Lung (tissue), 12 donors: Measurements from ENCODE around the gene PPY. TPM values are rescaled to one million over a fixed set of nuclear protein-coding genes. Genes with fewer than 3 reads are reported as not detected.

Experiments used
- ATAC-seq: fragments of 200-7000 bp; cut with Tn5 transposase; one replicate; pipeline ENCODE4 v1.9.1; 2020; ENCODE audit warnings: moderate number of reproducible peaks; ENCODE audit not compliant: insufficient read depth, low FRiP score
- DNase-seq, 3 donors: peaks; one replicate each; pipeline ENCODE4 v3.0.0-alpha.2; 2013 to 2017
- H3K27ac ChIP-seq, 2 donors: one replicate each; pipeline ENCODE4 v1.5.1; 2013; ENCODE audit warnings: mild to moderate bottlenecking in 2 of 2, moderate library complexity in 2 of 2, control low read depth in 1 of 2, inconsistent platforms in 1 of 2, low read depth in 1 of 2, low read length in 1 of 2
- H3K27me3 ChIP-seq, 3 donors: one replicate each; pipeline ENCODE4 v1.5.1; 2013; ENCODE audit warnings: low read length in 2 of 3; ENCODE audit not compliant: control insufficient read depth in 3 of 3, insufficient read depth in 3 of 3
- H3K36me3 ChIP-seq, 4 donors: one replicate each; pipeline ENCODE4 v1.5.1; 2013; ENCODE audit warnings: low read length in 4 of 4, mild to moderate bottlenecking in 1 of 4, moderate library complexity in 1 of 4; ENCODE audit not compliant: control insufficient read depth in 4 of 4, insufficient read depth in 4 of 4
- H3K4me1 ChIP-seq, 5 donors: one replicate each; pipeline ENCODE4 v1.5.1; 2013; ENCODE audit warnings: low read length in 5 of 5, mild to moderate bottlenecking in 2 of 5, moderate library complexity in 1 of 5; ENCODE audit not compliant: control insufficient read depth in 5 of 5, insufficient read depth in 5 of 5
- H3K4me3 ChIP-seq: one replicate; pipeline ENCODE4 v1.5.1; 2013; ENCODE audit warnings: mild to moderate bottlenecking, control low read depth, moderate library complexity
- H3K9ac ChIP-seq, 2 donors: one replicate each; pipeline ENCODE4 v1.5.1; 2013; ENCODE audit warnings: low read length in 2 of 2, control low read depth in 1 of 2; ENCODE audit not compliant: insufficient read depth in 1 of 2
- H3K9me3 ChIP-seq, 4 donors: one replicate each; pipeline ENCODE4 v1.5.1; 2013; ENCODE audit warnings: low read length in 3 of 4, mild to moderate bottlenecking in 1 of 4, moderate library complexity in 1 of 4; ENCODE audit not compliant: control insufficient read depth in 4 of 4, insufficient read depth in 3 of 4
- CTCF ChIP-seq: IDR thresholded peaks from 2 replicates; pipeline ENCODE4 v1.5.1; 2012; ENCODE audit warnings: mild to moderate bottlenecking; ENCODE audit errors: control extremely low read depth, extremely low read depth
- WGBS, 2 donors: extraction: QIAGEN DNeasy Blood & Tissue Kit; methylation state at CpG; one replicate each; pipeline ENCODE4 v1.1.7; 2013; 5-methylcytosine and 5-hydroxymethylcytosine counted together
- polyA plus RNA-seq, 2 donors: library from polyadenylated mRNA; stranded (reverse); fragments of 200-250 nt; gene quantifications; one replicate each; pipeline ENCODE4 v1.2.1, GENCODE V29; 2013
- total RNA-seq, 2 donors: library from RNA; depleted of rRNA in 1 of 2; stranded (reverse); fragments of >200 nt in 1 of 2; gene quantifications; one replicate each; pipeline ENCODE4 v1.2.1, GENCODE V29; 2014 to 2021
- donor health status: control.
- donor health status: control.
- donor health status: Bipolar disorder and iron deficiency.
- donor health status: healthy.
- donor health status: DM: yes; HTN: yes; CAD: no.

PPY gene
- total and polyA plus RNA-seq, 4 donors = not detected

- no peak overlapping the region for H3K4me3 ChIP-seq
- H3K9ac ChIP-seq = no peak overlapping the region
- 79 to 88% methylated on average over 2 of the region's 2 CpGs for WGBS, 2 donors
- H3K4me1 ChIP-seq = no peaks in the 10 kb centered on the region
- ATAC-seq = no peak
- no peak for TF ChIP-seq CTCF
- H3K27ac ChIP-seq = no peak overlapping the region
- DNase-seq = no peak
- H3K27me3 ChIP-seq = peaks cover 0 to 17% (median 13%) of the 10 kb centered on the region in 3 donors
- no peaks in the 10 kb centered on the region for H3K36me3 ChIP-seq
- H3K9me3 ChIP-seq = no peaks in the 10 kb centered on the region
These were observed 35.8 kb upstream of the PPY start for GRCh38 chr17:43978078-43978477.

GRCh38 chr17:43976963-43977837, 34.9 kb upstream of the PPY start:
- no peak for DNase-seq
- peaks cover 0 to 11% (median 6%) of the 10 kb centered on the region in 3 donors for H3K27me3 ChIP-seq
- H3K4me1 ChIP-seq = no peaks in the 10 kb centered on the region

GRCh38 chr17:43975898-43976297, 33.6 kb upstream of the PPY start:
- Histone ChIP-seq H3K27me3 (no peaks in the 10 kb centered on the region), H3K9me3 (no peaks in the 10 kb centered on the region), H3K27ac (no peak overlapping the region), H3K9ac (no peak overlapping the region), H3K36me3 (no peaks in the 10 kb centered on the region), H3K4me3 (no peak overlapping the region), H3K4me1 (no peaks in the 10 kb centered on the region)
- no peak for TF ChIP-seq CTCF
- DNase-seq = no peak
- WGBS, 2 donors = 79 to 89% methylated on average over 14 to 22 of the region's 27 CpGs
- ATAC-seq = no peak

More at GRCh38 chr17:43976963-43977837, 34.9 kb upstream of the PPY start:
- TF ChIP-seq CTCF = no peak
- H3K9ac ChIP-seq = no peak overlapping the region
- no peaks in the 10 kb centered on the region for H3K36me3 ChIP-seq
- no peak for ATAC-seq
- H3K4me3 ChIP-seq = no peak overlapping the region
- no peaks in the 10 kb centered on the region for H3K9me3 ChIP-seq
- H3K27ac ChIP-seq = no peak overlapping the region
- 78 to 80% methylated on average over 9 of the region's 9 CpGs for WGBS, 2 donors
